Measurements from ENCODE around the gene TBX1. TPM values are rescaled to one million over a fixed set of nuclear protein-coding genes. Genes with fewer than 3 reads are reported as not detected.

The TBX1 gene
- polyA plus RNA-seq, 3 donors, result not detected

DNA sequence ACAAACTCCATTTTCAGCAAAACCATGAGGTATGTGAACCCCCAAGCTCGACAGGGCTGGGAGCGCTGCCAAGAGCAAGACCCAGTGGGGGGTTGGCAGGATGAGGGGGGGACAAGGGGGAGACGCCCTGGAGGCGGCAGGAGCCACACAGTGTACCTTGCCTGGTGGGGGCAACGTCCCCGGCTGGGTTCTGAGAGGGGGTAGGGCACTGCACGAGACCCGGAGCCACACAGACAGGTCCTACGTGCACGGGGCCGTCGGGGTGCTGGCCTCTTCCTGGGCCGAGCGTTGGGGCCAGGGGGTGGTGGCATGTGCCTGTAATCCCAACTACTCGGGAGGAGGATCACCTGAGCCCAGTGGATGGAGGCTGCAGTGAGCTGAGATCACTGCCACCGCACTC is 28.8 kb downstream of the TBX1 start:
- Histone ChIP-seq H3K4me3 (replicated peaks in 1 of 3; ENCODE audit: low read depth in 2 of 3, low read length in 3 of 3) (no peak overlapping the region), H2AFZ (ENCODE audit: insufficient read depth, low read depth, low read length, poor library complexity, severe bottlenecking) (no peak overlapping the region), H4K20me1 (ENCODE audit: insufficient read depth, low read length) (no peaks in the 10 kb centered on the region), H3K27me3 (ENCODE audit: control insufficient read depth in 2 of 2, insufficient read depth in 2 of 2, low read length in 2 of 2) (no peaks in the 10 kb centered on the region), H3K9me3 (replicated peaks in 1 of 2; ENCODE audit: control insufficient read depth in 1 of 2, insufficient read depth in 1 of 2, low read length in 2 of 2) (peaks cover 0 to 14% of the 10 kb centered on the region in 2 donors), H3K36me3 (replicated peaks in 1 of 2; ENCODE audit: control insufficient read depth in 1 of 2, insufficient read depth in 2 of 2, low read length in 2 of 2) (no peaks in the 10 kb centered on the region), H3K4me2 (replicated peaks; ENCODE audit: extremely low read depth, low read length, poor library complexity, severe bottlenecking) (no peak overlapping the region), H3K27ac (ENCODE audit: low read depth in 1 of 2, low read length in 2 of 2) (no peak overlapping the region), H3K9ac (ENCODE audit: insufficient read depth, low read length, poor library complexity, severe bottlenecking) (no peak overlapping the region), H3K79me2 (ENCODE audit: insufficient read depth, low read length) (no peaks in the 10 kb centered on the region), H3K4me1 (ENCODE audit: control insufficient read depth in 1 of 2, insufficient read depth in 2 of 2, low read length in 2 of 2) (no peaks in the 10 kb centered on the region)
- H3K4me3 Mint-ChIP-seq, result no peak overlapping the region
- peaks cover 4 to 20% (median 12%) of the 10 kb centered on the region in 7 donors for H3K9me3 Mint-ChIP-seq
- H3K27me3 Mint-ChIP-seq (ENCODE audit: low read depth in 3 of 3), result peaks cover 0 to 3% (median 0%) of the 10 kb centered on the region in 3 donors
- 94% methylated on average over 10 of the region's 16 CpGs for WGBS (ENCODE audit: insufficient coverage)
- DNase-seq, result no peak
- H3K4me1 Mint-ChIP-seq, result no peaks in the 10 kb centered on the region
- no peak overlapping the region for H3K27ac Mint-ChIP-seq
- intact Hi-C loops (cut with micrococcal nuclease), result no loop called here
- H3K36me3 Mint-ChIP-seq, result no peaks in the 10 kb centered on the region
- no peak for TF ChIP-seq CTCF (IDR thresholded peaks at IDR 0.05)

DNA sequence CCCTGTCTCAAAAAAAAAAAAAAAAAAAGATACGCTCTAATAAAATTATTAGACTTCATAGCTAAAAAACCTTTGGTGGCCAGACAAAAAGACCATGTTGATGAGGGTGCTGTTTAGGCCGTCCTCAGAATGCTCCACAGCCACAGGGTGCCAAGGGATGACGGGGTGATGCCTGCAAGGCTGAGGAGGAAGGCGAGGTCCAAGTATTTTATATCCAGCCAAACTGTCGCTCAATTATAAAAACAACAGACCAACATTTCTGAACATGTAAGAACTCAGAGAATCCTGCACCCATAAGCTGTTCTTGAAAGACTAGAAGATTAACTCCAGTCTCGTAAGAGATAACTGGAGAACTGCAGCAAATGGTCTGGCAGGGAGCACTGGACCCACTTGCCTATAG is 29.2 kb downstream of the TBX1 start:
- Mint-ChIP-seq H3K27me3 (ENCODE audit: low read depth in 3 of 3) (peaks cover 0 to 3% (median 0%) of the 10 kb centered on the region in 3 donors), H3K27ac (no peak overlapping the region)
- intact Hi-C loops (cut with micrococcal nuclease), result no loop called here

More for the DNA sequence above, 29.2 kb downstream of the TBX1 start:
- 97% methylated on average over 3 of the region's 6 CpGs for WGBS (ENCODE audit: insufficient coverage)
- H3K79me2 ChIP-seq (ENCODE audit: insufficient read depth, low read length), result no peaks in the 10 kb centered on the region
- H3K4me1 ChIP-seq (ENCODE audit: control insufficient read depth in 1 of 2, insufficient read depth in 2 of 2, low read length in 2 of 2), result no peaks in the 10 kb centered on the region
- Mint-ChIP-seq H3K9me3 (peaks cover 4 to 20% (median 12%) of the 10 kb centered on the region in 7 donors), H3K4me3 (no peak overlapping the region), H3K4me1 (no peaks in the 10 kb centered on the region), H3K36me3 (no peaks in the 10 kb centered on the region)
- no peak overlapping the region for H3K4me2 ChIP-seq (replicated peaks; ENCODE audit: extremely low read depth, low read length, poor library complexity, severe bottlenecking)
- no peak for TF ChIP-seq CTCF (IDR thresholded peaks at IDR 0.05)
- H3K4me3 ChIP-seq (replicated peaks in 1 of 3; ENCODE audit: low read depth in 2 of 3, low read length in 3 of 3), result no peak overlapping the region
- H4K20me1 ChIP-seq (ENCODE audit: insufficient read depth, low read length), result no peaks in the 10 kb centered on the region
- DNase-seq, result no peak
- no peak overlapping the region for H3K9ac ChIP-seq (ENCODE audit: insufficient read depth, low read length, poor library complexity, severe bottlenecking)
- no peak overlapping the region for H2AFZ ChIP-seq (ENCODE audit: insufficient read depth, low read depth, low read length, poor library complexity, severe bottlenecking)
- H3K27ac ChIP-seq (ENCODE audit: low read depth in 1 of 2, low read length in 2 of 2), result no peak overlapping the region
- H3K27me3 ChIP-seq (ENCODE audit: control insufficient read depth in 2 of 2, insufficient read depth in 2 of 2, low read length in 2 of 2), result no peaks in the 10 kb centered on the region
- H3K9me3 ChIP-seq (replicated peaks in 1 of 2; ENCODE audit: control insufficient read depth in 1 of 2, insufficient read depth in 1 of 2, low read length in 2 of 2), result peaks cover 0 to 14% of the 10 kb centered on the region in 2 donors
- no peaks in the 10 kb centered on the region for H3K36me3 ChIP-seq (replicated peaks in 1 of 2; ENCODE audit: control insufficient read depth in 1 of 2, insufficient read depth in 2 of 2, low read length in 2 of 2)

Data from CD14-positive monocyte (primary cell).